Dedifferentiated amniotic fluid mesenchymal stem cell (primary cell): Measurements from ENCODE around the gene VHLL.

Experiments used
- DNase-seq: peaks from one replicate; pipeline ENCODE4 v3.0.0-alpha.2; 2016; ENCODE audit errors: extremely low spot score

VHLL gene

DNA sequence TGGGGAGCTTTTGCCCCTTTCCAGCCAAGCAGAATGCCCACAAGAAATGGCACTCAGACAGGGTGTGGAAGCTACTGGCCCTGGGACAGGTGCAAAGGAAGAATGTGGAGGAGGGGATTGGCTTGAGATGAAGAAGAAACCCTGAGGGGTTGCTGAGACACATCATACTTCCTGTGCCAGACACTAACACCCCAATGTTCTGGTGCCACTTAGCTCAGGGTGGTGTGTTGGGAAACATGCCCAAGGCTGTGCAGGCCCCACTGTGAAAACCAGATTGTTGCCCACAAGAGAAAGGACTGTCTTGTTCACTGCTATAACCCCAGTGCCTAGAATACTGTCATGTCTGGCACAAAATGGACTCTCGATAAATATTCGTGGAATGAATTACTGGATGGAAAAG lies 41.4 kb downstream of the VHLL start:
- no peak for DNase-seq

DNA sequence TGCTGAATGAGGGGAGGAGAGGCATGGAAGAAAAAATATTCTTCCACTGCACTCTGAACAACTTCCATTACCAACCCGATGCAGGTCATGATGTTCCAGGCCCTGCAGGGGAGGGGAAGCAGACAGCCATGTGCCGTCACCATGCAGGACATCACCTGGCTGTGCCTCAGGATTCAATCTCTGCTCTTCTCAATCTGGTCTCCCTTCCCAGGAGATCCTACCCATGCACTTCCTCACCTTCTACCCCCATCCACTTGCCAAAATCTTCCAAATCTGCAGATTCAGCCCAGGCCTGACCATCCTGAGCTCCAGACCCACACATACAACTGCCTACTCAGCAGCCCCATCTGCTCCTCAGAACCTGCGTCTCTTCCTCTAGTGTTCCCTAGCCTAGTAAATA lies 45.5 kb downstream of the VHLL start:
- no peak for DNase-seq

DNA sequence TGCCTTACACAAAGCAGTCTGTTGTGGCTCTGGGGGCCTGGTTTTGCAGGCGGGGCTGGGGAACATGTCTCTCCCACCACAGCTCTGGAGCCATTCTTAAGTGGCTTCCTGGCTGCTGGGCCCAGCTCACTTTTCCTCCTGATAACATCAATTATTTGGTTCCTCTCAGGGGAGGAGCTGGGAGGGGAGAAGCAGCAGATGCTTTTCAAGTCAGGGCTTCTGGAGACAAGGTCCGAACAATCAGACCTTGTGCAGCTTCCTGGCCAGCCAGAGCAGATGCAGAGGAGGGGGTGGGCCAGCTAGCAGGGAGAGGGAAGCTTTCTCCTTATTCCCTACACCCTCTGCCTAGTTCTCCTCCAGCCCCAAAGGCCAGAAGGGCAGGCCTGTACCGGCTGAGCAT lies 47.6 kb downstream of the VHLL start:
- no peak for DNase-seq

DNA sequence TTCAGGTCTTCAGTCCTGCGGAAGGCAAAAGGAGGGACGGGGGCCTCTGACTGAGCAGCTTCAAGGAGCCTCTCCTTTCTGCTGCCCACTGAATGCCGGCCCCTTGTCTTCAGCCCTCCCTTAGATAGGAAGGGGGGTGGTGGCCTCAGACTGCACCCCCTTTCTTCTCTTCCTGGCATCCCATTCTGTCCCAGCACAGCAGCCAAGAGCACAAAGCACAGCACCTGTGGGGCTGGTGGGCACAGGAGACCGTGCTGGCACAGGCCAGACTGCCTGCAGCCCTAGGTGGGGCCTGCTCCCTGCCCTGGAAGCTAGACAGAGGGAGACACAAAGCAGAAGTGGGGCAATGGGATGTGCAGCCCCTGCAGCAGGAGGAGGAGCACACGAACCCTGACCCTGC lies 49.5 kb downstream of the VHLL start:
- DNase-seq, result no peak
